AG09309 (cell line): ENCODE data around the gene RNF151.

Experiments
- DNase-seq: peaks from one replicate; pipeline ENCODE4 v3.0.0-alpha.2; 2010; ENCODE audit warnings: low read depth
- H3K4me3 ChIP-seq: 2 replicates; pipeline ENCODE4 v1.5.1; 2011; ENCODE audit warnings: mild to moderate bottlenecking, low read depth, low read length, moderate library complexity; ENCODE audit not compliant: control insufficient read depth
- TF ChIP-seq, protein P1 (sequence below): IDR thresholded peaks from 2 replicates; pipeline ENCODE4 v1.5.1; 2011; ENCODE audit warnings: mild to moderate bottlenecking, low read depth, low read length, inconsistent platforms; ENCODE audit not compliant: insufficient read depth, control insufficient read depth; ENCODE audit errors: missing control alignments

RNF151 gene

DNA sequence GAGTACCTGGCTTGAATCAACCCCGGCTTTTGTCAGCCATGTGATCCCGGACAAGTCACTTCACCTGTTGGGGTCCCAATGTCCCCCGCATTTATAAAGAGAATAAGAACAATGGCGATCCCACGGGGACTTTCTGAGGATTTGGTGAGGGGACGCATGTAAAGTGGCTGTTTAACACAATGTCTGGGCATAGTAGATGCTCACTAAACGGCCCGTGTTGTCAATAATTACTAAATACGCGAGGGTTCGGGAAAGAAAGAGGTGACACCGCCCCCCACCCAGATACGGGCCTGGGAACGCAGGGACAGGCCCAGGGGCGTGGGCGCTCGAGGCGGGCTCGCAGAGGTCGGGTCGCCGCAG lies 24.9 kb downstream of the RNF151 start:
- H3K4me3 ChIP-seq: no peak overlapping the region
- no peak for DNase-seq

DNA sequence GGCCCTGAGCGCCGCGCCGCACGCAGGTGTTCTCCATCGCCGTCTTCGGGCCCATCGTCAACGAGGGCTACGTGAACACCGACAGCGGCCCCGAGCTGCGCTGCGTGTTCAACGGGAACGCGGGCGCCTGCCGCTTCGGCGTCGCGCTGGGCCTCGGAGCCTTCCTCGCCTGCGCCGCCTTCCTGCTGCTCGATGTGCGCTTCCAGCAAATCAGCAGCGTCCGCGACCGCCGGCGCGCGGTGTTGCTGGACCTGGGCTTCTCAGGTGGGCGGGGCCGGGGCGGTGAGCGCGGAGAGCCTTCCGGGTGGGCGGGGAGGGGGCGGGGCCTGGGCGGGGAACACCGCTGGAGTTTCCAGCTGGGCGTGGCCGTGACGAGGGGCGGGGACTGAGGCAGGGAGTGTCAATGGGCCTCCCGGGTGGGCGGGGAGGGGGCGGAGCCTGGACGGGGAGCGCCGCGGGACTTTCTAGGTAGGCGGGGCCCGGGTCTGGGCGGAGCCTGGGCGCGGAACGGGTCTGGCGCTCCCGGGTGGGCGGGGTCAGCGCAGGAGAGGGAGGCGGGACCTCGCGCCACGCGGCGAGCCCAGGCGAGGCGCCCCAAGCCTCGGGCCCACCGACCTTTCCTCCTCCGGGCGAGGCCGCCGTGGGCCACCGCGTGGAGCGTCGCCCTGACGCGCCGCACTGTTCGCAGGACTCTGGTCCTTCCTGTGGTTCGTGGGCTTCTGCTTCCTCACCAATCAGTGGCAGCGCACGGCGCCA lies 25.5 kb downstream of the RNF151 start:
- no peak for DNase-seq
- H3K4me3 ChIP-seq: no peak overlapping the region
- TF ChIP-seq, protein P1, sequence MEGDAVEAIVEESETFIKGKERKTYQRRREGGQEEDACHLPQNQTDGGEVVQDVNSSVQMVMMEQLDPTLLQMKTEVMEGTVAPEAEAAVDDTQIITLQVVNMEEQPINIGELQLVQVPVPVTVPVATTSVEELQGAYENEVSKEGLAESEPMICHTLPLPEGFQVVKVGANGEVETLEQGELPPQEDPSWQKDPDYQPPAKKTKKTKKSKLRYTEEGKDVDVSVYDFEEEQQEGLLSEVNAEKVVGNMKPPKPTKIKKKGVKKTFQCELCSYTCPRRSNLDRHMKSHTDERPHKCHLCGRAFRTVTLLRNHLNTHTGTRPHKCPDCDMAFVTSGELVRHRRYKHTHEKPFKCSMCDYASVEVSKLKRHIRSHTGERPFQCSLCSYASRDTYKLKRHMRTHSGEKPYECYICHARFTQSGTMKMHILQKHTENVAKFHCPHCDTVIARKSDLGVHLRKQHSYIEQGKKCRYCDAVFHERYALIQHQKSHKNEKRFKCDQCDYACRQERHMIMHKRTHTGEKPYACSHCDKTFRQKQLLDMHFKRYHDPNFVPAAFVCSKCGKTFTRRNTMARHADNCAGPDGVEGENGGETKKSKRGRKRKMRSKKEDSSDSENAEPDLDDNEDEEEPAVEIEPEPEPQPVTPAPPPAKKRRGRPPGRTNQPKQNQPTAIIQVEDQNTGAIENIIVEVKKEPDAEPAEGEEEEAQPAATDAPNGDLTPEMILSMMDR: no peak

More for the DNA sequence above, 24.9 kb downstream of the RNF151 start:
- TF ChIP-seq, protein P1: no peak

DNA sequence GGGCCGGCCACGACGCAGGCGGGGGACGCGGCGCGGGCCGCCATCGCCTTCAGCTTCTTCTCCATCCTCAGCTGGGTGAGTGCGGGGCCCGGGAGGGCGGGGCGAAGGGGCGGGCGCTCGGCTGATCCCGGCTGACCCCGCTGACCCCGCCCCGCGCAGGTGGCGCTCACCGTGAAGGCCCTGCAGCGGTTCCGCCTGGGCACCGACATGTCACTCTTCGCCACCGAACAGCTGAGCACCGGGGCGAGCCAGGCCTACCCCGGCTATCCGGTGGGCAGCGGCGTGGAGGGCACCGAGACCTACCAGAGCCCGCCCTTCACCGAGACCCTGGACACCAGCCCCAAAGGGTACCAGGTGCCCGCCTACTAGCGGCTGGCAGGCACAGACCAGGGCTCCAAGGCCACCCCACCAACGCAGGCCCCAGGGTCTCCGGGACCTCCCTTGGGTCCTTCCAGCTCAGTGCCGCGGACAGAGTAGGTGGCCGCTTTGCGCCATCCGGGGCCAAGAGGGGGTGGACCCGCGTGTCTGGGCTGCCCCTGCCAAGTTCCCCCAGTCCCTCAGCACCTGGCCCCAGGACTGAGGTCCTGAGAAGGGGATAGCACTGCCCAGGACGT lies 26.2 kb downstream of the RNF151 start:
- H3K4me3 ChIP-seq: no peak overlapping the region
- no peak for DNase-seq
- TF ChIP-seq, protein P1: no peak

DNA sequence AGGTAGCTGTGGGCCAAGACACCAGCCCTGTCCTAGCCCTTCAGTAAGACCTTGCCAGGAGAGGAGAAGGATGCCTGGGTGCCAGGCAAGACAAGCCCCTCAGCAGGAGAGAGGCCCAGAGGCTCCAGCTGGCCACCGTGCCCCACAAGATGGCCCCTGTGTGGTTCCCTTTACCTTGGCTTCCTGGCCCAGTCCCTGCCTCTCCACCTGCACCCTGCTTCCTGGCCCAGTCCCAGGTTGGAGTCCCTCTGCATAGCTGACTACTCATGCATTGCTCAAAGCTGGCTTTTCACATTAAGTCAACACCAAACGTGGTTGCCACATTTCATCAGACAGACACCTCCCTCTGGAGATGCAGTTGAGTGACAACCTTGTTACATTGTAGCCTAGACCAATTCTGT lies 27.1 kb downstream of the RNF151 start:
- TF ChIP-seq, protein P1: no peak
- no peak for DNase-seq
- H3K4me3 ChIP-seq: no peak overlapping the region

DNA sequence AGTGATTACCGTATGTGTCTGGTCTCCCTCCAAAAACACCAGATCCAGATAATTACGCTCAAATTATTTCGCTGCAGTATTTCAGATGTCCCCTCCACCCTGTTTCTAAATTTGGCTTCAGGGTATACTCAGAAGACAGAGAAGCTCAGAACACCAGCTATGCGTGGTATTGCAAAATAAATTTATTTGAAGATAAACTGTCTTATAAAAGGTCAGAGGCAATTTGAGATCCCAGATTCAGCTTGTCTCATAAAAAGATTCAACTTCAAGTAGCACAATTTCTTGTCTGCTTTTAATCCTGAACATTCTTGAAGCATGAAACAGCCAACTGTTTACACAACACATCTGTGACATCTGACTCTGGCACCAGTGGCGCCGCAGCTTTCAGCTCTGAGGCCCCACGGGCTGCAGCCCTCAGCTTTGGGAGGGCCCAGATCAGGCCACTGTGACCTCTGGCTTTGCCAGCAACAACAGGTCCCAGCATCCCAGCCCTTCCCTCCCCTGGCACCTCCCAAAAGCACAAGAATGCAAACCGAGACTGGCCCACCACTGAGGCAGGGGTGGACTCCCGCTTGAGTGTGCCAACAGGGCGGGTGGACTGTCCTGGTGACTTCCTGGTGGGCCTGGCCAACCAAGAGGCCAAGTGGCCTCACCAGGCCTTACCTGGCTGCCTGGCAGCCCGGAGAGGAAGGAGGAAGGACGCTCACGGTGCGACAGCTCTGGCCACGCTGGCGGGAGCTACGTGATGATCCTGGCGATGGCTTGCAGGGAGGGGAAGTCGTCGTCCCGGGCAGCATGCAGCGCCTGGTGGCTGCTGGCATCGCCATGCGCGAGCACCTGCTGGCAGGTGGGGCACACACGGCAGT lies 31.1 kb downstream of the RNF151 start:
- peak; percentile 59 for DNase-seq
- TF ChIP-seq, protein P1: no peak
- H3K4me3 ChIP-seq: no peak overlapping the region

DNA sequence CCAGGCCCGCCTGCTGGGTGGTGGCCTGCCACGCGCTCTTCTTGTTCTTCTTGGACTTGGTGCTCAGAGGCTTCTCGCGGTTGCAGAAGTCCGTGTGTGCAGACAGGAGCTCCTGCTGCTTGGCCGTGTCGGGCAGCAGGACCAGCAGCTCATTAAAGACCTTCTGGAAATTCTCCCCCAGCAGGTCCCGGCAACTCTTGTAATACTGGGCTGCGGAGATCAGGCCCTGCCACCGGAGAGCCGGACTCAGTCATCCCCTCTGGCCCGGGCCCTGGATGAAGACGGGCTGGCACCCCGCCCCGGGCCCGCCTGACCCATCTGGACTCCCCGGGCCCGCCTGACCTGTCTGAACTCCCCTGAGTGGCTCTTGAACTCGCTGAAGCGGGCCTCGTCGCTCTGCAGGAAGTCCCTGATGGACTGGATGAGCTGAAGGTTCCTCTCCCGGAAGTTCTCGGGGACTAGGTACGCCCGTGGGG lies 31.7 kb downstream of the RNF151 start:
- H3K4me3 ChIP-seq: no peak overlapping the region
- no peak for DNase-seq
- TF ChIP-seq, protein P1: no peak
